Left ventricle myocardium inferior (tissue), 1 donor: ENCODE data around the gene HTR3D. TPM values are rescaled to one million over a fixed set of nuclear protein-coding genes. Genes with fewer than 3 reads are reported as not detected.
A peak's percentile ranks its signal among the peaks of the same experiment; 100 is the strongest.

Experiments
- DNase-seq: peaks from one replicate; pipeline ENCODE4 v3.0.0-alpha.2; 2020
- H3K27ac ChIP-seq: fragments of 200-600 bp; replicated peaks from 2 replicates; pipeline ENCODE4 v1.8.0; 2021
- H3K27me3 ChIP-seq: fragments of 200-600 bp; 2 replicates; pipeline ENCODE4 v1.8.0; 2021; ENCODE audit warnings: low read depth
- H3K36me3 ChIP-seq: fragments of 200-600 bp; 2 replicates; pipeline ENCODE4 v1.8.0; 2021
- H3K4me1 ChIP-seq: fragments of 200-600 bp; 2 replicates; pipeline ENCODE4 v1.8.0; 2021
- H3K4me3 ChIP-seq: fragments of 200-600 bp; 2 replicates; pipeline ENCODE4 v1.8.0; 2021; ENCODE audit warnings: mild to moderate bottlenecking, moderate library complexity
- H3K9me3 ChIP-seq: fragments of 200-600 bp; replicated peaks from 2 replicates; pipeline ENCODE4 v1.8.0; 2021
- intact Hi-C: fragments of 100-400 bp; cut with micrococcal nuclease; formaldehyde crosslinking; loops from one replicate; pipeline ENCODE4 v1.11.0; 2022
- total RNA-seq: library from RNA; stranded (reverse); fragmentation: NEBNext Ultra II Directional; extraction: Animal tissue kit (Norgen Biotek cat#: 25700); gene quantifications from one replicate; pipeline ENCODE4 v1.2.1, GENCODE V29; 2021
- TF ChIP-seq, protein P1 (sequence below): fragments of 200-600 bp; IDR thresholded peaks from 2 replicates; pipeline ENCODE4 v1.8.0; 2021; ENCODE audit warnings: antibody characterized with exemption, mild to moderate bottlenecking, borderline replicate concordance
- donor health status: DM: no; HTN: yes; CAD: no; lungs with severe emphysema.

The HTR3D gene
- total RNA-seq, 1 donor from 2014 or later, result not detected

DNA sequence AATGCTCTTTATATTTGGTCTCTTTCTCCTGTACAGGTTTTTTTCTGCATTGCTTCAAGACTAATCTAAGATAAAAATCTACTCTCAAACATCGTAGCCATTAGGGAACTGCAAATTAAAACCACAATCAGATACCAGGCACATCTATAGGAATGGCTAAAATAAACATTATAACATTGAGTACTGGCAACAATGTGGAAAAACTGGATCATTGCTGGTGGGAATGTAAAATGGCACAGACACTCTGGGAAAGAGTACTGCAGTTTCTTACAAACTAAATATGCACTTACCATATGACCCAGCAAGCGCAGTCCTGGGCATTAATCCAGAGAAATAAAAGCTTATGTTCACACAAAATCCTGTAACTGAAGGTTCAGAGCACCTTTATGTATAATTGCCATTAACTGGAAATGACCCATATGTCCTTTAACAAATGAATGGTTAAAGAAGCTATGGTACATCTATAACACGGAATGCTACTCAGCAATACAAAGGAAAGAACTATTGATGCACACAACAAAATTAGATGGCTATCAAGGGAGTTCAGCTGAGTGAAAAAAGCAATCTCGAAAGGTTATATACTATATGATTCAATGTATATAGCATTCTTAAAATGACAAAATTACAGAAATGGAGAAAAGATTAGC lies 20.2 kb upstream of the HTR3D start:
- H3K27me3 ChIP-seq, result no peaks in the 10 kb centered on the region
- no peak for DNase-seq
- peaks cover 56% of the 10 kb centered on the region for H3K4me1 ChIP-seq
- intact Hi-C loops, result loop anchor here (10.0 kb wide), 1 partner anchor 117 kb away; no protein-coding TSS in a partner anchor
- no peaks in the 10 kb centered on the region for H3K9me3 ChIP-seq
- no peak overlapping the region for H3K4me3 ChIP-seq
- no peak overlapping the region for H3K27ac ChIP-seq
- TF ChIP-seq, protein P1, sequence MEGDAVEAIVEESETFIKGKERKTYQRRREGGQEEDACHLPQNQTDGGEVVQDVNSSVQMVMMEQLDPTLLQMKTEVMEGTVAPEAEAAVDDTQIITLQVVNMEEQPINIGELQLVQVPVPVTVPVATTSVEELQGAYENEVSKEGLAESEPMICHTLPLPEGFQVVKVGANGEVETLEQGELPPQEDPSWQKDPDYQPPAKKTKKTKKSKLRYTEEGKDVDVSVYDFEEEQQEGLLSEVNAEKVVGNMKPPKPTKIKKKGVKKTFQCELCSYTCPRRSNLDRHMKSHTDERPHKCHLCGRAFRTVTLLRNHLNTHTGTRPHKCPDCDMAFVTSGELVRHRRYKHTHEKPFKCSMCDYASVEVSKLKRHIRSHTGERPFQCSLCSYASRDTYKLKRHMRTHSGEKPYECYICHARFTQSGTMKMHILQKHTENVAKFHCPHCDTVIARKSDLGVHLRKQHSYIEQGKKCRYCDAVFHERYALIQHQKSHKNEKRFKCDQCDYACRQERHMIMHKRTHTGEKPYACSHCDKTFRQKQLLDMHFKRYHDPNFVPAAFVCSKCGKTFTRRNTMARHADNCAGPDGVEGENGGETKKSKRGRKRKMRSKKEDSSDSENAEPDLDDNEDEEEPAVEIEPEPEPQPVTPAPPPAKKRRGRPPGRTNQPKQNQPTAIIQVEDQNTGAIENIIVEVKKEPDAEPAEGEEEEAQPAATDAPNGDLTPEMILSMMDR, result no peak
- peaks cover 59% of the 10 kb centered on the region for H3K36me3 ChIP-seq

DNA sequence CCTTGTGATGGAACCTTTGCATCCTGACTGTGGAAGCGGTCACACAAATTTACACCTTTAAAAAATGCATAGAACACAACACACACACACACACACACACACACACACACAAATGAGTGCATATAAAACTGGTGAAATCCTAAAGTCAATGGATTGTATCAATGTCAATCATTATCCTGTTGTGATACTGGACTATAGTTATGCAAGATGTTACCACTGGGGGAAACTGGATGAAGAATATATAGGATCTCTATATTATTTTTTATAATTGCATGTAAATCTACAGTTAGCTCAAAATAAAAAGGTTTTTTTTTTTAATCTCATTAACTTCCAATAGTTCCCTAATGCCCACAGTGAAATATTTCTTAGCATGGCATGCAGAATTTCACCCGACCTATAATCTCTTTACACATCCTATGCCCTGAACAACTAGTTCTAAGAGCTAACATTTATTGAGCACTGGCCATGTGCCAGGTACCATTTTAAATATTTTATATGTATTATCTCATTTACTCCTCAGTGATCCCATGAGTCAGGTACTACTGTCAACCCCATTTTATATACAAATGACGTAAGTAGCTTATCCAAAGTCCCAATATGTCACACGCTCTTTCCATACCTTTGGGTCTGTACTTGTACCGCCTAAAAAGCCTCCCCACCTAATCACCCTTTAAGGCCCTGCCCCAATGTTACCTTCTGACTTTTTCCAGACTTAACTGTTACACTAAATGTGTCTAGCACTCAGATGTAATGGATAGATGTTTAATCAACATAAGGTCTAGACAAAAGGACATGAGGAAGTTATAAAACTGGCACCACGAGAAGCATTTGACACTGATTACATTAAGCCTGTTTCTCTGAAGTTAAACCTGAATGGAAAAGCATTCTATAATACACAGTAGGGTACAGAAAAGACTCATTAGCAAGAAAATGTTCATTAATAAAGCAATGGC lies 19.3 kb upstream of the HTR3D start:
- no peaks in the 10 kb centered on the region for H3K9me3 ChIP-seq
- peaks cover 59% of the 10 kb centered on the region for H3K36me3 ChIP-seq
- peaks cover 56% of the 10 kb centered on the region for H3K4me1 ChIP-seq
- no peak for DNase-seq
- intact Hi-C loops, result loop anchor here (10.0 kb wide), 1 partner anchor 117 kb away; no protein-coding TSS in a partner anchor
- TF ChIP-seq, protein P1, result no peak
- no peak overlapping the region for H3K27ac ChIP-seq
- H3K4me3 ChIP-seq, result peak overlapping the region; percentile 96
- no peaks in the 10 kb centered on the region for H3K27me3 ChIP-seq

DNA sequence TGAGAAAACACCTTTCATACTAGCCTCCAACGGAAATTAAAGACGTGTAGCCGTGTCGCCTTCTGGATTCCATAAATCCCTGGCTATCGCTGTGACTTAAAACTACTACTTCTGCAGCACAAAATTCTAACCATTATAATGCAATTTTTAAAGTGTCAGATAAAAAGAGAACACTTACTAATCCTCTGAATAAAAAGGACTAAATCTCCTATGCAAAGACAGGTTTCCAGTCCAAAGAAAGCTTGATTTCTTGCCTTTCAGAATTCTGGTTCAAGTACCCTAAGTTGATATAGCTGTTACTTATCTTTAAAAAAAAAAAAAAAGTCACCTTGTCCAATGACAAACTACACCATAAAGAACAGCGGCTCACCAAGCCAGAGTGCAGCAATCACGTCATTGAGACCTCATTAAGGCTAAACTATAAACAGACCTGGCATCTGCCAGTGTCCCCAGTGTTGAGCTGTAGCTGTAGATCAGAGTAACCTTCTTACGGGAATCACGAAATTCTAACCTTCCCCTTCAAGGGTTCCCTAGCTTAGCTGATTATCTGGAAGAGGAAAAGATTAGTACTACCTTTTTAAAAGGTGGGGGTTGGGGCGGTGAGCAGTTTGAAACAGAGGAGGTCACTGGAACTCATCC lies 16.0 kb upstream of the HTR3D start:
- H3K4me1 ChIP-seq, result peaks cover 51% of the 10 kb centered on the region
- no peak for DNase-seq

DNA sequence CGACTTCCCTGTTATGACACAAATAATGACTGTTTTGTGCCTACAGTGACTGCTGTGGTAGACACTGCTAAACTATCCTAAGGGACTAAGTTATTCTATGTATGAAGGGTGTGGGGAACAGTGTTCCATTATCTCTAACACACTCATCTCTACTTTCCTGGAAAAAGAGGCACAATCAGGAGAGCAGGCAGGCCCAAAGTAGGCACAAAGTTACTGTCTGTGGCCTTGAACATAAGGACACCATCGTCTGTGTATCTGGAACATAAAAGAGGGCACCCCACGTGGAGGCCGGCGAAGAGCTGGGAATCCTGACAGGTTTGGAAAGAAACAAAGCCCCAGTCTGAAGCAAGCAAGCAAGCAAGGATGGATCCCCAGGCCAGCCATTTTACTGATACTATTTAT lies 15.4 kb upstream of the HTR3D start:
- Histone ChIP-seq H3K4me3 (peak overlapping the region; percentile 96), H3K9me3 (no peaks in the 10 kb centered on the region), H3K27ac (peak overlapping the region; percentile 93), H3K4me1 (peaks cover 51% of the 10 kb centered on the region), H3K27me3 (no peaks in the 10 kb centered on the region), H3K36me3 (peaks cover 29% of the 10 kb centered on the region)
- no peak for DNase-seq
- intact Hi-C loops, result loop anchor here (10.0 kb wide), 1 partner anchor 121 kb away; no protein-coding TSS in a partner anchor
- TF ChIP-seq, protein P1, result no peak

More for the DNA sequence above, 16.0 kb upstream of the HTR3D start:
- intact Hi-C loops, result loop anchor here (10.0 kb wide), 1 partner anchor 121 kb away; no protein-coding TSS in a partner anchor
- Histone ChIP-seq H3K4me3 (peak overlapping the region; percentile 96), H3K9me3 (no peaks in the 10 kb centered on the region), H3K27ac (peak overlapping the region; percentile 93), H3K36me3 (peaks cover 36% of the 10 kb centered on the region), H3K27me3 (no peaks in the 10 kb centered on the region)
- TF ChIP-seq, protein P1, result no peak
